Lower leg skin (tissue), 4 donors: ENCODE measurements around the gene RPRM. TPM values are rescaled to one million over a fixed set of nuclear protein-coding genes. Genes with fewer than 3 reads are reported as not detected.
A peak's percentile ranks its signal among the peaks of the same experiment; 100 is the strongest.
"Not testable (repeated sequence)": the region's sequence is repeated elsewhere in the genome, so short reads cannot be mapped to it uniquely, and the experiment has no call there.

ENCODE experiments used
- DNase-seq, 2 donors: peaks; one replicate each; pipeline ENCODE4 v3.0.0-alpha.2; 2019; ENCODE audit warnings: low spot score in 2 of 2
- H3K4me3 ChIP-seq: fragments of 200-600 bp; sonication (generic); 2 replicates; pipeline ENCODE4 v1.5.1; 2017; ENCODE audit warnings: mild to moderate bottlenecking, low read depth; ENCODE audit not compliant: poor library complexity, severe bottlenecking
- CTCF ChIP-seq, 3 donors: fragments of 450-650 bp; IDR thresholded peaks; one replicate each; pipeline ENCODE4 v1.5.1; 2016; ENCODE audit warnings: antibody characterized with exemption in 3 of 3, mild to moderate bottlenecking in 3 of 3, moderate library complexity in 2 of 3
- POLR2A ChIP-seq, 2 donors: fragments of 450-650 bp; IDR thresholded peaks; one replicate each; pipeline ENCODE4 v1.6.1; 2016 to 2017; ENCODE audit warnings: antibody characterized with exemption in 2 of 2, mild to moderate bottlenecking in 1 of 2, moderate library complexity in 1 of 2
- WGBS, 2 donors: methylation state at CpG; one replicate each; pipeline ENCODE4 v1.1.5; 2018; 5-methylcytosine and 5-hydroxymethylcytosine counted together
- intact Hi-C: fragments of 100-400 bp; cut with DNase I; formaldehyde crosslinking; loops from one replicate; pipeline ENCODE4 v1.15.0; 2023; ENCODE audit warnings: low total_unique reads
- total RNA-seq, 4 donors: library from RNA; depleted of rRNA; stranded (reverse); fragments of >200 nt; gene quantifications; one replicate each; pipeline ENCODE4 v1.1.0, GENCODE V29; 2016

Gene RPRM
- 1 to 10 TPM in 1 of 4 donors, under 1 TPM in 2, not detected in 1; 0.51 to 1.0 (median 0.84) TPM for total RNA-seq

DNA sequence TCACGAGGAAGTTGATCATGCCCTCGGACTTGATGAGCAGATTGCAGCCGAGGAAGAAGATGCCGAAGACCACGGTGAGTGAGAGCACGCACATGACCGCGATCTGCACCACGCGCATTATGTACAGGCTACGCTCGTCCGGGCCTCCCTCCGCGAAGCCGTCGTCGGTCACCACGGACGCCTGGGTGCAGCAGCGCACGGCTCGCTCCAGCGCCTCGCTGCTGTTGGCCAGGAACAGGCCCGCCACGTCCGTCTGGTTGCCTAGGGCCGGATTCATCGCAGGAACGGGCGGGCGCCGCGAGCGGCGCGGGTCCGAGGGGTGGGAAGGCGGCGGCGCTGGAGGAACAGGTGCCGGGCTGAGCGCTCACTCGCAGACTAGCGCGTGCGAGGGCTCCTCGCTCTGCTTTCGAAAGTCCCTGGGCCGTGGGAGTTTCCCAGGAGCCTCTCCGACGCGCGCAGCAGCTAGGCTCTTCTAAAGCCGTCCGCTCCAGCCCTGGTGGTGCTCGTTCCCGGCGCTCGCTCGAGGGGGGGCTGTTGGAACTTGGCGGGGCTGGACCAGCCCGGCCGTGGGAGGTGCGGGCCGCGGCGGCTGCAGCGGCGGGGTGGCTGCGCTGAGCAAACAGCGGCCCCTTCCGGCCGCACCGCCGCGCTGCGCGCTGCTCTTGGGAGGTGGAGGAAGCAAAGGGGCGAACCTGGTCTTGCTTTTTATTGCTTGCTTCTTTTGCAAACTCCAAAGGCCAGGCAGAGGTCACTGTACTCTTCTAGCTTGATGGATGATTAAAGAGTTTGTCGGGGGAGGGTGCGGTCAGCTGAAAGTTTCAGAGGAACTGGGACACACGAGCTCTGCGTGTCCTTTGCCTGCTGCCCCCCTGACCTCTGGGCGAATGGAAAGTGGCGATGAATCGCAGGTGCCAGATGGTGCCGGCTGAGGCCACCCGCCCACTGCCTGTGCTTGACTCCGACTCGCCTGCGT, at the start of gene RPRM:
TSS of gene RPRM (minus strand) at position 474 of the 973 bp plus-strand sequence. CDS start at position 277, 197 bp downstream.
- intact Hi-C loops, result loop anchor here (10.0 kb wide), 1 partner anchor 554 kb away; no protein-coding TSS in a partner anchor
- no peak for TF ChIP-seq CTCF (IDR thresholded peaks at IDR 0.05)
- no peak for TF ChIP-seq POLR2A (IDR thresholded peaks at IDR 0.05)
- peak within 1 kb of the TSS; percentile 27 for H3K4me3 ChIP-seq
- DNase-seq, result peak in 1 of 2 donors; percentile 92
- WGBS, 2 donors, result 0 to 1% methylated on average over 30 to 72 of the region's 93 CpGs

DNA sequence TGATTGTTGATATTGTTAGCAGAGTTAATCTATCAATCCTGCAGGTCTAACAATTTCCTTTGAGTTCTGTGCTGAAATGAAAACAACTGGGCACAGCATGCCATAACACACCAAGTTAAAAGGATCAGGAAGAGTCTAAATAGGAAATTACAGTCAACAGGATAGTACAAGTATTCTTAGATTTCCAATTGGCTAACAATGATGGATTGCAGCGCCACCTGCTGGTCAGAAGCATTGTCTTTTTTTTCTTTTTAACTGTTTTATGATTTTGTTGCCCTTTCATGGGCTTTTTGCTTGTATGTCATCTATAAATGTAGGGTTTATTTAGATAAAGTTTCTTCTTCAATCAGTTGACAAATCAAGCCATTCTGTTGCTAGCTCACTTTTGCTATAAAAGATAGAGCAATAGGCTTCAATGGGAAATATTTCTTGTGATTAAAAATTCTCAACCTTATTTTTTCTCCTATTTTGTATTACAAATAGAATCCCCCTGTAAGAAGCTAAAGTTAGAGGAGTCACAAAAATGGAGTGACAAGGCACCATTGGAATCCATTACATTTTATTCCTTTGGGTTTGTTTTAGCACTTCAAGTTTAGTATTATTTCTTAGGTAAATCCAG, 40.8 kb upstream of the RPRM start:
- intact Hi-C loops, result loop anchor here (10.0 kb wide), 1 partner anchor 1475 kb away; no protein-coding TSS in a partner anchor
- WGBS, 2 donors, result 0 to 2% methylated on average over 1 of the region's 1 CpG
- H3K4me3 ChIP-seq, result no peak overlapping the region
- TF ChIP-seq POLR2A (IDR thresholded peaks at IDR 0.05), result no peak
- TF ChIP-seq CTCF (IDR thresholded peaks at IDR 0.05), result peak in 1 of 3 donors; percentile 63
- DNase-seq, result peak in 1 of 2 donors; percentile 47

- intact Hi-C loops, result loop anchor here (10.0 kb wide), 1 partner anchor 1468 kb away; no protein-coding TSS in a partner anchor
- WGBS, 2 donors, result 67 to 71% methylated on average over 4 of the region's 4 CpGs
- no peak for DNase-seq
- H3K4me3 ChIP-seq, result no peak overlapping the region
- TF ChIP-seq CTCF (IDR thresholded peaks at IDR 0.05) (no peak), POLR2A (IDR thresholded peaks at IDR 0.05) (no peak)
Measured at GRCh38 chr2:153512331-153512730, 33.8 kb upstream of the RPRM start.

DNA sequence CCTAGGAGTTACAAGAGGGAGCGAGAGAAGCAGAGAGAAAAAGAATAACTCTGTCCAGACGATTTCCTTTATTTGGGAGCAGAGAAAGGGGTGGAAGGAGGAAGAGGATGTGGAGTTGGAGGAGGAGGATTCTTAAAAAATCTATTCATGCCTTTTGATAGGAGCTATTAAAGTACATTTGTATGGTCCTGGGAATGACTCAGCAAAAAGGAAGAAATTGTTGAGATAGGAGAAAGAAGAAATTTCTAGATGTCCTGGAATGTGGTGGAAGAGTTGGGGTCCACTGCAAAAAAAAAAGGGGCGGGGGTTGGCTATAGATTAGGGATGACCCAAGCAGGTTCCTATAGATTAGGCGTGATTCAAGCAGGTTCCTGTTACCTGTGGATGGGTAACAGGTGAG, 32.4 kb upstream of the RPRM start:
- TF ChIP-seq POLR2A (IDR thresholded peaks at IDR 0.05) (no peak), CTCF (IDR thresholded peaks at IDR 0.05) (no peak)
- DNase-seq, result no peak
- 81 to 87% methylated on average over 4 of the region's 4 CpGs for WGBS, 2 donors
- intact Hi-C loops, result loop anchor here (10.0 kb wide), 1 partner anchor 1466 kb away; no protein-coding TSS in a partner anchor
- no peak overlapping the region for H3K4me3 ChIP-seq

DNA sequence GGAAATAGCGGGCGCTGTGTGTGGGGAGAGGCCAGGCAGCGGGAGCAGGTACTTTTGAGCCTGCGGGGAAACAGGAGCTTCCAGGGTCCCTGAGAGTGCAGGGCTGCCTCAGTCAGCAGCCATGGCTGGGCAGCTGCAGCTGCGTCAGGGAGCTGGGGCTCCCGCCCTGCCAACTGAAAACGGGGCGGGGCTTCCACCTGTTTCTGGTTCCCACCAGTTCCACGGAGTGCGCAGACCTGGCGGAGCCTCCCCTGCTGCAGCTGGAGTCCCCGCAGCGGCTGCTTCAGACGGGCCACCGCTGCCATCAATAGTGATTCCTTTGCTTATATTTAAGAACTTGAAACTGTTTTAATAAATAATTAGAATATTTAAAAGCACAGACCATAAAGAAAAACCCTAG, 30.6 kb upstream of the RPRM start:
- no peak overlapping the region for H3K4me3 ChIP-seq
- DNase-seq, result no peak
- WGBS, 2 donors, result 91 to 92% methylated on average over 15 of the region's 15 CpGs
- TF ChIP-seq POLR2A (IDR thresholded peaks at IDR 0.05), result no peak
- no peak for TF ChIP-seq CTCF (IDR thresholded peaks at IDR 0.05)
- intact Hi-C loops, result no loop called here

GRCh38 chr2:153506499-153506898, 27.9 kb upstream of the RPRM start:
- H3K4me3 ChIP-seq, DNase-seq, intact Hi-C loops: not testable (repeated sequence)
